GM23248 (cell line): ENCODE results near the gene FLII. TPM values are rescaled to one million over a fixed set of nuclear protein-coding genes. Genes with fewer than 3 reads are reported as not detected.

Experiments used
- DNase-seq: peaks from one replicate; pipeline ENCODE4 v3.0.0-alpha.2; 2015
- H2AFZ ChIP-seq: fragments of 200-600 bp; sonication (generic); 2 replicates; pipeline ENCODE4 v1.6.1; 2016; ENCODE audit warnings: antibody characterized with exemption
- H3F3A ChIP-seq: fragments of 200-600 bp; sonication (generic); 2 replicates; pipeline ENCODE4 v1.6.1; 2016; ENCODE audit warnings: mild to moderate bottlenecking, antibody characterized with exemption, mixed run types; ENCODE audit not compliant: insufficient read depth
- H3K27ac ChIP-seq: fragments of 200-600 bp; sonication (generic); 2 replicates; pipeline ENCODE4 v1.5.1; 2016; ENCODE audit warnings: mild to moderate bottlenecking
- H3K27me3 ChIP-seq: fragments of 200-600 bp; sonication (generic); replicated peaks from 2 replicates; pipeline ENCODE4 v1.6.1; 2016; ENCODE audit warnings: mild to moderate bottlenecking; ENCODE audit not compliant: insufficient read depth
- H3K36me3 ChIP-seq: fragments of 200-600 bp; sonication (generic); 2 replicates; pipeline ENCODE4 v1.6.1; 2016; ENCODE audit warnings: low read depth, mild to moderate bottlenecking
- H3K4me1 ChIP-seq: fragments of 200-600 bp; sonication (generic); 2 replicates; pipeline ENCODE4 v1.6.1; 2016; ENCODE audit warnings: mild to moderate bottlenecking; ENCODE audit not compliant: insufficient read depth
- H3K4me2 ChIP-seq: fragments of 200-600 bp; sonication (generic); one replicate; pipeline ENCODE4 v1.6.1; 2016; ENCODE audit warnings: mild to moderate bottlenecking; ENCODE audit not compliant: unreplicated experiment
- H3K4me3 ChIP-seq: fragments of 200-600 bp; sonication (generic); 2 replicates; pipeline ENCODE4 v1.5.1; 2016; ENCODE audit warnings: mild to moderate bottlenecking
- H3K79me2 ChIP-seq: fragments of 200-600 bp; sonication (generic); 2 replicates; pipeline ENCODE4 v1.6.1; 2016; ENCODE audit warnings: mild to moderate bottlenecking; ENCODE audit not compliant: insufficient read depth
- H3K9ac ChIP-seq: fragments of 200-600 bp; sonication (generic); 2 replicates; pipeline ENCODE4 v1.6.1; 2016; ENCODE audit warnings: mild to moderate bottlenecking
- H3K9me2 ChIP-seq: fragments of 200-600 bp; sonication (generic); 2 replicates; pipeline ENCODE4 v1.6.1; 2016; ENCODE audit warnings: mixed run types, mild to moderate bottlenecking, moderate library complexity; ENCODE audit not compliant: insufficient read depth
- H3K9me3 ChIP-seq: fragments of 200-600 bp; sonication (generic); one replicate; pipeline ENCODE4 v1.6.1; 2017; ENCODE audit warnings: low read depth
- H4K20me1 ChIP-seq: fragments of 200-600 bp; sonication (generic); 2 replicates; pipeline ENCODE4 v1.6.0; 2016; ENCODE audit not compliant: insufficient read depth
- EZH2 ChIP-seq: fragments of 200-600 bp; sonication (generic); IDR thresholded peaks from 2 replicates; pipeline ENCODE4 v1.6.1; 2018; ENCODE audit warnings: antibody characterized with exemption, mild to moderate bottlenecking; ENCODE audit not compliant: insufficient read depth, poor library complexity, severe bottlenecking
- EZH2phosphoT487 ChIP-seq: fragments of 200-600 bp; sonication (generic); IDR thresholded peaks from 2 replicates; pipeline ENCODE4 v1.6.1; 2018; ENCODE audit warnings: antibody characterized with exemption, moderate library complexity, mild to moderate bottlenecking, low read depth; ENCODE audit not compliant: insufficient read depth
- WGBS, 2 experiments: methylation state at CpG; one replicate each; pipeline ENCODE4 v1.1.6; 2015 to 2017; ENCODE audit warnings: low lambda C conversion rate in 2 of 2, low coverage in 1 of 2; ENCODE audit errors: missing lambda C conversion rate in 2 of 2; 5-methylcytosine and 5-hydroxymethylcytosine counted together
- in situ Hi-C: fragments of 300-500 bp; cut with MboI; formaldehyde crosslinking; loops from 2 replicates; pipeline ENCODE4 v1.15.0; 2020
- polyA plus RNA-seq: library from polyadenylated mRNA; unstranded; fragments of >200 nt; fragmentation: Nextera tagmentation; extraction: Ambion mirVana; gene quantifications from 2 replicates; pipeline ENCODE4 v1.2.1, GENCODE V29; 2016
- total RNA-seq: library from RNA; depleted of rRNA; stranded (reverse); fragments of >200 nt; shearing (Covaris generic); gene quantifications from 2 replicates; pipeline ENCODE4 v1.2.3, GENCODE V29; 2014

FLII gene
- total and polyA plus RNA-seq, 2 experiments from 2014 or later: 187 to 250 TPM

- peaks cover 23% of the 10 kb centered on the region for H3K79me2 ChIP-seq
- WGBS, 2 experiments: 96 to 97% methylated on average over 18 to 22 of the region's 22 CpGs
- in situ Hi-C loops: no loop called here
- H3K9ac ChIP-seq: no peak overlapping the region
- TF ChIP-seq EZH2 (no peak), EZH2phosphoT487 (no peak)
- H3K4me2 ChIP-seq: no peak overlapping the region
- H3F3A ChIP-seq: no peaks in the 10 kb centered on the region
- no peaks in the 10 kb centered on the region for H4K20me1 ChIP-seq
- H3K27ac ChIP-seq: no peak overlapping the region
- no peak overlapping the region for H2AFZ ChIP-seq
- H3K4me1 ChIP-seq: no peaks in the 10 kb centered on the region
- H3K9me3 ChIP-seq: no peaks in the 10 kb centered on the region
- H3K4me3 ChIP-seq: no peak overlapping the region
- no peaks in the 10 kb centered on the region for H3K27me3 ChIP-seq
- DNase-seq: no peak
- no peaks in the 10 kb centered on the region for H3K9me2 ChIP-seq
- H3K36me3 ChIP-seq: no peaks in the 10 kb centered on the region
Measured at GRCh38 chr17:18233803-18234518, 24.6 kb downstream of the FLII start.

GRCh38 chr17:18231164-18231563, 27.4 kb downstream of the FLII start:
- no peak overlapping the region for H3K4me2 ChIP-seq
- in situ Hi-C loops: no loop called here
- H3K4me1 ChIP-seq: peaks cover 7% of the 10 kb centered on the region; the same call in 1 of the 2 replicates
- no peak overlapping the region for H3K27ac ChIP-seq
- H3K4me3 ChIP-seq: no peak overlapping the region
- no peaks in the 10 kb centered on the region for H3K9me3 ChIP-seq
- no peaks in the 10 kb centered on the region for H3F3A ChIP-seq
- no peaks in the 10 kb centered on the region for H4K20me1 ChIP-seq
- DNase-seq: no peak
- H2AFZ ChIP-seq: no peak overlapping the region
- H3K36me3 ChIP-seq: no peaks in the 10 kb centered on the region
- TF ChIP-seq EZH2phosphoT487 (no peak), EZH2 (no peak)
- H3K9ac ChIP-seq: no peak overlapping the region
- peaks cover 51% of the 10 kb centered on the region for H3K79me2 ChIP-seq
- 68 to 71% methylated on average over 9 of the region's 9 CpGs for WGBS, 2 experiments
- no peaks in the 10 kb centered on the region for H3K27me3 ChIP-seq
- H3K9me2 ChIP-seq: no peaks in the 10 kb centered on the region

- no peak overlapping the region for H3K4me3 ChIP-seq
- no peak overlapping the region for H3K27ac ChIP-seq
- H3K4me2 ChIP-seq: no peak overlapping the region
- peaks cover 7% of the 10 kb centered on the region; the same call in 1 of the 2 replicates for H3K4me1 ChIP-seq
- WGBS, 2 experiments: 74 to 79% methylated on average over 13 of the region's 14 CpGs
- no peak overlapping the region for H2AFZ ChIP-seq
- H3K9me3 ChIP-seq: no peaks in the 10 kb centered on the region
- H3K79me2 ChIP-seq: peaks cover 55% of the 10 kb centered on the region
- no peaks in the 10 kb centered on the region for H3K36me3 ChIP-seq
- H4K20me1 ChIP-seq: no peaks in the 10 kb centered on the region
- DNase-seq: no peak
- H3K27me3 ChIP-seq: no peaks in the 10 kb centered on the region
- H3F3A ChIP-seq: no peaks in the 10 kb centered on the region
- TF ChIP-seq EZH2 (no peak), EZH2phosphoT487 (no peak)
- in situ Hi-C loops: no loop called here
- H3K9ac ChIP-seq: no peak overlapping the region
- H3K9me2 ChIP-seq: no peaks in the 10 kb centered on the region
Measured at GRCh38 chr17:18230288-18231141, 28.0 kb downstream of the FLII start.

GRCh38 chr17:18229771-18230170, 28.8 kb downstream of the FLII start:
- H3K4me1 ChIP-seq: peaks cover 9% of the 10 kb centered on the region; the same call in 1 of the 2 replicates
- no peaks in the 10 kb centered on the region for H3K36me3 ChIP-seq
- H3K9ac ChIP-seq: no peak overlapping the region
- H2AFZ ChIP-seq: no peak overlapping the region
- 90 to 94% methylated on average over 7 of the region's 7 CpGs for WGBS, 2 experiments
- H3K9me3 ChIP-seq: no peaks in the 10 kb centered on the region
- no peak overlapping the region for H3K4me3 ChIP-seq
- no peak overlapping the region for H3K4me2 ChIP-seq
- no peaks in the 10 kb centered on the region for H4K20me1 ChIP-seq
- peaks cover 55% of the 10 kb centered on the region for H3K79me2 ChIP-seq
- in situ Hi-C loops: no loop called here
- no peak for DNase-seq
- H3K27ac ChIP-seq: no peak overlapping the region
- H3K27me3 ChIP-seq: no peaks in the 10 kb centered on the region
- TF ChIP-seq EZH2phosphoT487 (no peak), EZH2 (no peak)
- H3F3A ChIP-seq: no peaks in the 10 kb centered on the region
- H3K9me2 ChIP-seq: no peaks in the 10 kb centered on the region
